ENCODE measurements around the gene TAS2R43. TPM values are rescaled to one million over a fixed set of nuclear protein-coding genes. Genes with fewer than 3 reads are reported as not detected.
"Not testable (repeated sequence)": the region's sequence is repeated elsewhere in the genome, so short reads cannot be mapped to it uniquely, and the experiment has no call there.

TAS2R43 gene
- total RNA-seq, 1 donor from 2014 or later, result 1.5 TPM

DNA sequence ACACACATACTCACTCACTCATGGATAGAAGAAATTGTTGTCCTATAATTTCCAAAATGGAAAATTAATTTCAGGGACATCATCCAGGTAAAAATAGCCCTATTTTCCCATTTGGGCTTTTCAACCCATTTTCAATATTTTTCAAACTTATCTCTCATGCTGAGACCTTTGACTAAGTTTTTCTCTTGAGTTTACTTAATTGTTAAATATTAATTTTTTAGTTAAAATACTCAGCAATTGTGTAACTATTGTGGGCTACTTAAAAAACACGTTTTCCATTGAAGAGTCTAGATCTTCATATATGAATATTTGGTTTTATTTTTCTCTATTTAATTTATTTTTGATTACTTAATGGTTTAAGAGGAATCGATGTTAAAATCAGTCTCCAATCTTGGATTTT lies 14.2 kb upstream of the TAS2R43 start:
- peaks cover 4% of the 10 kb centered on the region for H3K27me3 Mint-ChIP-seq (ENCODE audit: unreplicated experiment)
- H3K9me3 Mint-ChIP-seq (ENCODE audit: unreplicated experiment), result peaks cover 9% of the 10 kb centered on the region
- H3K4me3 Mint-ChIP-seq (ENCODE audit: unreplicated experiment), result no peak overlapping the region
- H3K36me3 Mint-ChIP-seq (ENCODE audit: unreplicated experiment), result peaks cover 18% of the 10 kb centered on the region
- no peaks in the 10 kb centered on the region for H3K4me1 Mint-ChIP-seq (ENCODE audit: low read depth, unreplicated experiment)
- TF ChIP-seq, protein P1, sequence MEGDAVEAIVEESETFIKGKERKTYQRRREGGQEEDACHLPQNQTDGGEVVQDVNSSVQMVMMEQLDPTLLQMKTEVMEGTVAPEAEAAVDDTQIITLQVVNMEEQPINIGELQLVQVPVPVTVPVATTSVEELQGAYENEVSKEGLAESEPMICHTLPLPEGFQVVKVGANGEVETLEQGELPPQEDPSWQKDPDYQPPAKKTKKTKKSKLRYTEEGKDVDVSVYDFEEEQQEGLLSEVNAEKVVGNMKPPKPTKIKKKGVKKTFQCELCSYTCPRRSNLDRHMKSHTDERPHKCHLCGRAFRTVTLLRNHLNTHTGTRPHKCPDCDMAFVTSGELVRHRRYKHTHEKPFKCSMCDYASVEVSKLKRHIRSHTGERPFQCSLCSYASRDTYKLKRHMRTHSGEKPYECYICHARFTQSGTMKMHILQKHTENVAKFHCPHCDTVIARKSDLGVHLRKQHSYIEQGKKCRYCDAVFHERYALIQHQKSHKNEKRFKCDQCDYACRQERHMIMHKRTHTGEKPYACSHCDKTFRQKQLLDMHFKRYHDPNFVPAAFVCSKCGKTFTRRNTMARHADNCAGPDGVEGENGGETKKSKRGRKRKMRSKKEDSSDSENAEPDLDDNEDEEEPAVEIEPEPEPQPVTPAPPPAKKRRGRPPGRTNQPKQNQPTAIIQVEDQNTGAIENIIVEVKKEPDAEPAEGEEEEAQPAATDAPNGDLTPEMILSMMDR (IDR thresholded peaks at IDR 0.05; ENCODE audit: partially characterized antibody, unreplicated experiment), result no peak
- H3K27ac Mint-ChIP-seq (ENCODE audit: unreplicated experiment), result no peak overlapping the region
- no peak for DNase-seq

DNA sequence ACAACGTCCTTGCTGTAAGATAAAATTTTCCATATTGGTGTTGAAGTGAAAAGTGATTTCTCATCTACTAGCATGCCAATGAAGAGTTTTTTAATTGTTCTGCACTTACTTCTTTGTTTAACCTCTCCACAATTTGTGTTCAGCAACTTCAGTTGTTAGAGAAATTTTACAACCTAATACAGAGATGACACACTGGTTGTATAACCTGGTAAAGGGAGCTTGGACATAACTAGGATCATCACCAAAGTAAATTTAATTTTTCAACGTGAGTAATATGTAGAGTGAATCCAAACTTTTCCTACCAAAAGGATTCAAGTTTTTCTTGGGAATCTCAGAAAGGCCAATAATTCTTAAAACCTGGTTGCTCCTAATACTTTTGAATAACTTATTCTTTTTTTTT lies 13.4 kb upstream of the TAS2R43 start:
- Mint-ChIP-seq H3K36me3 (ENCODE audit: unreplicated experiment) (peaks cover 11% of the 10 kb centered on the region), H3K4me1 (ENCODE audit: low read depth, unreplicated experiment) (no peaks in the 10 kb centered on the region), H3K4me3 (ENCODE audit: unreplicated experiment) (no peak overlapping the region), H3K27ac (ENCODE audit: unreplicated experiment) (no peak overlapping the region), H3K27me3 (ENCODE audit: unreplicated experiment) (peaks cover 4% of the 10 kb centered on the region), H3K9me3 (ENCODE audit: unreplicated experiment) (peaks cover 5% of the 10 kb centered on the region)
- TF ChIP-seq, protein P1 (IDR thresholded peaks at IDR 0.05; ENCODE audit: partially characterized antibody, unreplicated experiment), result no peak
- no peak for DNase-seq

DNA sequence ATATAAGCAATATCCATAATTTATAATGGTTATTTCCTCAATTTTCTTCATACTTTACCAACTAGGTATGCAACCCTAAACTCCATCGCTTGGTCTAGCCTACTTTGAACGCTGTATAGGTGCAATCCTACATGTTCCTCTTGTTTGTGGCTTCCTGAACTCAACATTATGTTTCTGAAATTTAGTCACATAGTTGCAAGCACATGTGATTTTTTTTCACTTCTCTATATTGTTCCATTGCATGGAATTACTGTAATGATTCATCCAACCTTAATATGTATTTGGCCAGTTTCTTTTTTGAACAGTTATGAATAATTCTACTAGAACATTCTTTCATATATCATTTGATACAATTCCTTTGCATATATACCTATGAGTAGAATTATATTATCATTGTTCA lies 2.8 kb upstream of the TAS2R43 start:
- not testable (repeated sequence) for H3K4me1 Mint-ChIP-seq (ENCODE audit: low read depth, unreplicated experiment); H3K9me3 Mint-ChIP-seq (ENCODE audit: unreplicated experiment); H3K36me3 Mint-ChIP-seq (ENCODE audit: unreplicated experiment); H3K27ac Mint-ChIP-seq (ENCODE audit: unreplicated experiment); H3K27me3 Mint-ChIP-seq (ENCODE audit: unreplicated experiment); H3K4me3 Mint-ChIP-seq (ENCODE audit: unreplicated experiment); DNase-seq

DNA sequence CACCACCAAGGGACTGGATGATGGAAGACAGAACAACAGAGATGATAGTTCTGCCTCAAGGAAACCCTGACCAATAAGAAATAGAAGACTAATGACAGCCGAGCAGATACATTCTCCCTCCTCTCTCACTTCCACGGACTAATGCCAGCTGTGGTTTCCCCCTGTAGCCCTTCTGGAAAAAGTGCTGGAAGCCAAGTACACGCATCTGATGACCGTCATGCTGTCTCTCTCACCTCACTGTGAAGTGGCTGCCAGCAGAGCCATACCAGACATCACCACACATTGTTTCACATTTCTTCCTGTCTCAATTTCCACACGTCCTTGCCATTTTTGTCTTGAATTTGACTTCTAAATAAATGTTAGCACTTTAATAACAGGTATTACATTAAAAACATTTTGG lies 2.9 kb downstream of the TAS2R43 start:
- no peak for DNase-seq
- TF ChIP-seq, protein P1 (IDR thresholded peaks at IDR 0.05; ENCODE audit: partially characterized antibody, unreplicated experiment), result no peak
- Mint-ChIP-seq H3K27ac (ENCODE audit: unreplicated experiment) (no peak overlapping the region), H3K9me3 (ENCODE audit: unreplicated experiment) (no peaks in the 10 kb centered on the region), H3K36me3 (ENCODE audit: unreplicated experiment) (peaks cover under 1% of the 10 kb centered on the region), H3K4me3 (ENCODE audit: unreplicated experiment) (no peak overlapping the region), H3K27me3 (ENCODE audit: unreplicated experiment) (no peaks in the 10 kb centered on the region), H3K4me1 (ENCODE audit: low read depth, unreplicated experiment) (no peaks in the 10 kb centered on the region)

DNA sequence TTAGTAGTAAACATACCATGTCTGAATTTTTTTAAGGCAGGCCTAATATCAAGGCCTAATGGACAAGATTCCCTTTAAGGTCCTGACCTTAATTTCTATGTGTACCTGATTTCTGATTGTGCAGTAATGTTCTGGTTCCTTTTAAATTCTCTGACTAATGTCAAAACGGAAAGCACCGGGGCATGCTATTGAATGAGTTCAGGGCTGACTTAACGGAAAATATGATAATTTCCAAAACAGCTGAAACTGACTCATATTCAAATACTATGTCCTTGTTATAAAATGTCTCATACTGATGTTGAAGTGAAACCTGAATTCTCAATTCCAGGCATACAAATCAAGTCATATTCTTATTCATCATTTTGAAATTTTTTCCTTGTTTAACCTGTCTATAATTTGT lies 6.7 kb downstream of the TAS2R43 start:
- H3K4me1 Mint-ChIP-seq (ENCODE audit: low read depth, unreplicated experiment), result no peaks in the 10 kb centered on the region
- no peak overlapping the region for H3K27ac Mint-ChIP-seq (ENCODE audit: unreplicated experiment)
- no peak overlapping the region for H3K4me3 Mint-ChIP-seq (ENCODE audit: unreplicated experiment)
- DNase-seq, result no peak
- no peaks in the 10 kb centered on the region for H3K27me3 Mint-ChIP-seq (ENCODE audit: unreplicated experiment)
- TF ChIP-seq, protein P1 (IDR thresholded peaks at IDR 0.05; ENCODE audit: partially characterized antibody, unreplicated experiment), result no peak
- no peaks in the 10 kb centered on the region for H3K9me3 Mint-ChIP-seq (ENCODE audit: unreplicated experiment)
- H3K36me3 Mint-ChIP-seq (ENCODE audit: unreplicated experiment), result peaks cover 12% of the 10 kb centered on the region

DNA sequence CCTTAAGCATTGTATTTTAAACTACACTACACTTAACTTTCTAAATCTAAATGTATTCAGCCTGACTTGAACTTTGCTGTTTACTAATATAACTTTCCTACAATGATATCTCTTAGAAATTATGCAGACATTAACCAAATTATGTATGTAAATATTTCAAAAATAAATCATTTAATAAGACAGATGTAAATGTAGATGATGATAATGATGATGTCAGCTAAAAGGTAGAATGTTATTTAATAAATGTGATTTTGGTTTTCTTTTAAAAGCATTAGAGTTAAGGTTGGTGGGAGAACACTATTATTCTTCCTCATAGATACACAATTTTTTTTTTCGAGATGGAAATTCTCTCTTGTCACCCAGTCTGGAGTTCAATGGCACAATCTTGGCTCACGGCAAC lies 10.1 kb downstream of the TAS2R43 start:
- Mint-ChIP-seq H3K36me3 (ENCODE audit: unreplicated experiment) (peaks cover 15% of the 10 kb centered on the region), H3K4me3 (ENCODE audit: unreplicated experiment) (no peak overlapping the region), H3K4me1 (ENCODE audit: low read depth, unreplicated experiment) (no peaks in the 10 kb centered on the region), H3K27me3 (ENCODE audit: unreplicated experiment) (no peaks in the 10 kb centered on the region), H3K27ac (ENCODE audit: unreplicated experiment) (no peak overlapping the region), H3K9me3 (ENCODE audit: unreplicated experiment) (no peaks in the 10 kb centered on the region)
- DNase-seq, result no peak
- TF ChIP-seq, protein P1 (IDR thresholded peaks at IDR 0.05; ENCODE audit: partially characterized antibody, unreplicated experiment), result no peak
